ENCODE data around the gene AHCYL1.

Gene AHCYL1

DNA sequence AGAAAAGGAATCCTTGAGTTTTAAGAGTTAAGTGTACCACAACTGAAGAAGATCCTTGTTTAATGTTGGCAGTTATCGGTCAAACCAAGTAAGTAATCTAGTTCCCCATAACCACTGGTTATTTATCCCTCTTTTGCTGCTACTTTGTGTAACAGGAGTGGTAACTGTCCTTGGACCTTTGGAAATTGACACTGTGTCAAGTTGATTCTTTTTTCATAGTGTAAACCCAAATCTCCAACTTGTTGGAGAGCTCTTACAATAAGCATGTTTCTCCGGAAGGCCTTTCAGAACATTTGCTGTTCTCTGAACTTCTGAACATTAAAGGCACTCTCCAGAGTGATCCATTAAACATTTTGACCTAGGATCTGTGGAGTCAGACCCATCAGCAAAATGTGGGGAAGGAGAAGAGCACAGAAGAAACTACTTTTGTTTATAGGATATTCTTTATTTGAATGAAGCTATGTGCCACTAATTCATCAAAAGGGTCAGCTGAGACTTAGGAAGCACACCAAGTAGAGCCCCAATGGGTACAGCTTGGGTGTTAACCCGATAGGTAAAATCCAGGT is 3.9 kb downstream of the AHCYL1 start:
- DNase-seq (ENCODE audit: low read depth): no peak
- TF ChIP-seq, protein P1, sequence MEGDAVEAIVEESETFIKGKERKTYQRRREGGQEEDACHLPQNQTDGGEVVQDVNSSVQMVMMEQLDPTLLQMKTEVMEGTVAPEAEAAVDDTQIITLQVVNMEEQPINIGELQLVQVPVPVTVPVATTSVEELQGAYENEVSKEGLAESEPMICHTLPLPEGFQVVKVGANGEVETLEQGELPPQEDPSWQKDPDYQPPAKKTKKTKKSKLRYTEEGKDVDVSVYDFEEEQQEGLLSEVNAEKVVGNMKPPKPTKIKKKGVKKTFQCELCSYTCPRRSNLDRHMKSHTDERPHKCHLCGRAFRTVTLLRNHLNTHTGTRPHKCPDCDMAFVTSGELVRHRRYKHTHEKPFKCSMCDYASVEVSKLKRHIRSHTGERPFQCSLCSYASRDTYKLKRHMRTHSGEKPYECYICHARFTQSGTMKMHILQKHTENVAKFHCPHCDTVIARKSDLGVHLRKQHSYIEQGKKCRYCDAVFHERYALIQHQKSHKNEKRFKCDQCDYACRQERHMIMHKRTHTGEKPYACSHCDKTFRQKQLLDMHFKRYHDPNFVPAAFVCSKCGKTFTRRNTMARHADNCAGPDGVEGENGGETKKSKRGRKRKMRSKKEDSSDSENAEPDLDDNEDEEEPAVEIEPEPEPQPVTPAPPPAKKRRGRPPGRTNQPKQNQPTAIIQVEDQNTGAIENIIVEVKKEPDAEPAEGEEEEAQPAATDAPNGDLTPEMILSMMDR (conservative IDR thresholded peaks at IDR 0.05; ENCODE audit: low read length): no peak
- no peak overlapping the region for H3K4me3 ChIP-seq (ENCODE audit: low read length)

- no peak overlapping the region for H3K4me3 ChIP-seq (ENCODE audit: low read length)
- DNase-seq (ENCODE audit: low read depth): peak; percentile 40
- TF ChIP-seq, protein P1 (conservative IDR thresholded peaks at IDR 0.05; ENCODE audit: low read length): no peak
These were observed 5.1 kb downstream of the AHCYL1 start for GRCh38 chr1:109989506-109990301.

DNA sequence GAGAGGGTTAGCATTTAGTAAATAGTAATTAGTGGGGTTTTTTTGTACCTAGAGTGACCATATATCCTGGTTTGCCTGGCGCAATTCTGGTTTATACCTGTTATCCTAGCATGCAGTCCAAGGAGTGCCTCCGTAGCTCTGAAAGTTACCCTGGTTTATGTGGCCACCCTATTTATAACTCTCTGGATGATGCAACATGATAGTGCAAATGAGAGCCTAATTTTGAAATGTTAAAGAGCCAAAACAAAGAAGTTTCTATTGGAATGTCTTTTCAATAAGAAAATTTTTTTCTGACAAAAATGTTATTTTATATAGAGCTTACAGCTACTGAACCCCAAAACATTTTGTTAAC is 5.7 kb downstream of the AHCYL1 start:
- no peak for DNase-seq (ENCODE audit: low read depth)
- no peak overlapping the region for H3K4me3 ChIP-seq (ENCODE audit: low read length)
- TF ChIP-seq, protein P1 (conservative IDR thresholded peaks at IDR 0.05; ENCODE audit: low read length): no peak

DNA sequence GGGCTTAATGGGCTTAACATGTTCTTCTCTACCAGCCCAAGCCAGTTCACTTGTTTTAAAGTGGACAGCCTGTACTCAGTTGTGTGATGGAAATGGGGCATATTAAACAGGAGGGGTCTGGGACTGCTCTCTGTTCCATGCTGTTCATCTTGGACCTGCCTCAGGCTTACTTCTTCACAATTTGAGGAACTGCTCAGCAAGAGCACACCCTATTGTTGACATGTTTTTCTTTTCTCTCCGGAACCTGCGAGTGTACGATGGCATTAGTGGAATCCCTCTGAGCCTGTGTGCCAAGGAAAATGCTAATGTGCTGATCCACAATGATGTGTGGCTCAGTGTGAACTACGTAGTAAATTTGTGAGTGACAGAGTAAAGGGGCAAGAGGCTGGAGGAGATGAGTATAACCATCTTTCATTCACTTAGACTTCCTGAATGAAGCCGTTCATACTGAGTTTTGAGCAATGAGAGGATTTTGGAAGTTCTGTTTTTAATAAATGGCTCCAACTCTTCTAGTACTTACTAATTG is 6.9 kb downstream of the AHCYL1 start:
- TF ChIP-seq, protein P1 (conservative IDR thresholded peaks at IDR 0.05; ENCODE audit: low read length): no peak
- no peak for DNase-seq (ENCODE audit: low read depth)
- no peak overlapping the region for H3K4me3 ChIP-seq (ENCODE audit: low read length)

- DNase-seq (ENCODE audit: low read depth): no peak
- TF ChIP-seq, protein P1 (conservative IDR thresholded peaks at IDR 0.05; ENCODE audit: low read length): no peak
- H3K4me3 ChIP-seq (ENCODE audit: low read length): no peak overlapping the region
These were observed 9.3 kb downstream of the AHCYL1 start for GRCh38 chr1:109993885-109994284.

DNA sequence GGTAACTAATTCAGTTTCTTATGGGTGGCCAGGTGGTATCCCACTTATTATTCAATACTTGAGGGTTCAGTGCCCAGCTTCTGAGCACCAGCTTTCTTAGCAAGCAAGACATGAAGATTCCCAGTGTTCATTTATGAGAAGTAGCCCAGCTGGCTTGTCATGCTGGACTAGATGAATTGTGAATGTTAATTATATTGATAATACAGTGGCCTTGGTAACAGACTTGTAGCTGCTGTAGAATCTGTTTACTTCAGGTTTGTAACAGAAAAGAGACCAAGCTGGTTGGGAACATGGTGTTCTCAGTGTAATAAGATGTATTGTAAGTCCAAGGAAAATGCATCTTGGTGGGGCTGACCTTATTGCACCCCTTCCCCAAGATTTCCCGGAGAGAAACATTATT is 10.1 kb downstream of the AHCYL1 start:
- TF ChIP-seq, protein P1 (conservative IDR thresholded peaks at IDR 0.05; ENCODE audit: low read length): no peak
- no peak for DNase-seq (ENCODE audit: low read depth)
- H3K4me3 ChIP-seq (ENCODE audit: low read length): no peak overlapping the region

DNA sequence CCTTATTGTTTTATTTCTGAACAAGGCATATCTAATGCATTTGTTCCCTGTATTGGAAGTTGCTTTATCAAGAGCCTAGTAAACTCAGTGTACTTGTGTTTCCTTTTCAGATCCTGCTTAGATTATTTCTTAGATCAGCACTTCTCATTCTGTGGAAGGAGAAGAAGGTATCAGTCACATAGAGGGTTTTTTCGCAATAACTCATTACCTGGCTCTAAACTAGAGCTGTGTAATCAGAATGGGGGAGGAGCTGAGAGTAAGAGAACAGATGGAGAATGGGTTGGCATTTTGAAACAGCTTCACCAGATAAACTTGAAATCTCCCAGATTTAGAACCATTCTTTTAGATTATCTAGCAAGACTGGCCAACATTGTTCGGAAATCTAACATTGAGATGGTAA is 11.0 kb downstream of the AHCYL1 start:
- no peak overlapping the region for H3K4me3 ChIP-seq (ENCODE audit: low read length)
- TF ChIP-seq, protein P1 (conservative IDR thresholded peaks at IDR 0.05; ENCODE audit: low read length): no peak
- no peak for DNase-seq (ENCODE audit: low read depth)

All from AG10803 (cell line).